HCT116 (cell line): ENCODE measurements around the gene PDE2A. TPM values are rescaled to one million over a fixed set of nuclear protein-coding genes. Genes with fewer than 3 reads are reported as not detected.

ENCODE experiments used
- ATAC-seq: fragments of 200-7000 bp; cut with Tn5 transposase; 2 replicates; pipeline ENCODE4 v1.9.1; 2020; ENCODE audit warnings: mild to moderate bottlenecking, moderate library complexity
- BruUV-seq: library from RNA; stranded (reverse); fragments of 400-500 nt; replicated peaks from 2 replicates; lab custom pipeline; 2021; lab: Mats Ljungman, UMichigan
- CTCF ChIA-PET: fragments of 300-600 bp; sonication (Branson Sonifier 250); formaldehyde crosslinking; loops from one replicate; lab custom pipeline; 2021; ENCODE audit warnings: antibody characterized with exemption; lab: Charles Lee
- POLR2A ChIA-PET: fragments of 300-600, 350-600 bp; sonication (Branson Sonifier 250); formaldehyde crosslinking; loops from one replicate; lab custom pipeline; 2021; ENCODE audit warnings: antibody characterized with exemption; lab: Charles Lee
- RAD21 ChIA-PET, 2 experiments: fragments of 300-600 bp; sonication (Branson Sonifier 250); formaldehyde crosslinking; loops; one replicate each; lab custom pipeline; 2023; ENCODE audit warnings: low total read pairs in 2 of 2; ENCODE audit not compliant: uncharacterized antibody in 2 of 2, unreplicated experiment in 2 of 2, low non-redundant PET in 1 of 2; lab: Charles Lee
- DNase-seq: peaks from one replicate; pipeline ENCODE4 v3.0.0-alpha.2; 2010; ENCODE audit warnings: low read depth, low spot score
- H2AFZ ChIP-seq: fragments of 200-600 bp; shearing (Covaris generic), sonication (generic); 2 replicates; pipeline ENCODE4 v1.6.1; 2017; ENCODE audit warnings: low read depth, mixed run types, mixed read lengths, antibody characterized with exemption, low read length; ENCODE audit not compliant: poor library complexity, severe bottlenecking
- H3K27ac ChIP-seq: 2 replicates; pipeline ENCODE4 v1.5.1; 2012; ENCODE audit warnings: low read depth, low read length
- H3K27me3 ChIP-seq: fragments of 200-600 bp; sonication (generic); 2 replicates; pipeline ENCODE4 v1.6.1; 2016; ENCODE audit warnings: mixed run types, low read length, mixed read lengths; ENCODE audit not compliant: insufficient read depth
- H3K36me3 ChIP-seq, 2 experiments: fragments of 200-500 bp in 1 of 2; fragments of 200-600 bp in 1 of 2; sonication (Bioruptor generic) in 1 of 2; sonication (generic) in 1 of 2; 2 replicates each; pipeline versions ENCODE4 v1.5.1 to v1.6.1; 2014 to 2016; ENCODE audit warnings: low read length in 2 of 2, inconsistent platforms in 1 of 2, mixed read lengths in 1 of 2, mixed run types in 1 of 2; ENCODE audit not compliant: insufficient read depth in 2 of 2, control insufficient read depth in 1 of 2
- H3K4me1 ChIP-seq, 2 experiments: fragments of 200-600 bp in 1 of 2; sonication (generic) in 1 of 2; 2 replicates each; pipeline versions ENCODE4 v1.5.1 to v1.6.1; 2012 to 2017; ENCODE audit warnings: low read length in 2 of 2, inconsistent platforms in 1 of 2, mild to moderate bottlenecking in 1 of 2, mixed read lengths in 1 of 2, mixed run types in 1 of 2, moderate library complexity in 1 of 2; ENCODE audit not compliant: insufficient read depth in 2 of 2, control insufficient read depth in 1 of 2
- H3K4me2 ChIP-seq: fragments of 200-600 bp; sonication (generic); 2 replicates; pipeline ENCODE4 v1.6.1; 2017; ENCODE audit warnings: mixed run types, low read length, mixed read lengths
- H3K4me3 ChIP-seq, 2 experiments: fragments of 200-600 bp in 1 of 2; sonication (generic) in 1 of 2; replicated peaks in 1 of 2; 2 replicates each; pipeline ENCODE4 v1.5.1; 2011 to 2016; ENCODE audit warnings: low read length in 2 of 2, control low read depth in 1 of 2, low read depth in 1 of 2, mild to moderate bottlenecking in 1 of 2, mixed read lengths in 1 of 2, mixed run types in 1 of 2
- H3K79me2 ChIP-seq: fragments of 200-600 bp; sonication (generic); 2 replicates; pipeline ENCODE4 v1.6.1; 2017; ENCODE audit warnings: mild to moderate bottlenecking, mixed run types, low read length, moderate library complexity, mixed read lengths; ENCODE audit not compliant: insufficient read depth
- H3K9ac ChIP-seq: fragments of 200-600 bp; sonication (generic); 2 replicates; pipeline ENCODE4 v1.6.1; 2016; ENCODE audit warnings: low read length, mixed read lengths
- H3K9me2 ChIP-seq: fragments of 200-600 bp; sonication (generic), shearing (Covaris generic); 2 replicates; pipeline ENCODE4 v1.6.1; 2017; ENCODE audit warnings: mixed run types, mild to moderate bottlenecking, moderate library complexity; ENCODE audit not compliant: insufficient read depth
- H3K9me3 ChIP-seq, 2 experiments: fragments of 200-500 bp in 1 of 2; fragments of 200-600 bp in 1 of 2; sonication (Bioruptor generic) in 1 of 2; sonication (generic) in 1 of 2; 2 replicates each; pipeline ENCODE4 v1.6.1; 2014 to 2017; ENCODE audit warnings: low read length in 2 of 2, mixed read lengths in 2 of 2, inconsistent platforms in 1 of 2, low read depth in 1 of 2, mild to moderate bottlenecking in 1 of 2, mixed run types in 1 of 2, moderate library complexity in 1 of 2; ENCODE audit not compliant: control insufficient read depth in 1 of 2, insufficient read depth in 1 of 2
- H4K20me1 ChIP-seq: fragments of 200-600 bp; sonication (generic), shearing (Covaris generic); 2 replicates; pipeline ENCODE4 v1.6.1; 2017; ENCODE audit warnings: mixed run types, mild to moderate bottlenecking, moderate library complexity; ENCODE audit not compliant: insufficient read depth
- CBX3 ChIP-seq: IDR thresholded peaks from 2 replicates; pipeline ENCODE4 v1.6.1; 2012; ENCODE audit warnings: low read depth
- CEBPB ChIP-seq: IDR thresholded peaks from 2 replicates; pipeline ENCODE4 v1.6.1; 2012; ENCODE audit warnings: low read depth
- EGR1 ChIP-seq: IDR thresholded peaks from 2 replicates; pipeline ENCODE4 v1.6.1; 2012; ENCODE audit warnings: low read depth
- ELF1 ChIP-seq: IDR thresholded peaks from 2 replicates; pipeline ENCODE4 v1.6.1; 2012; ENCODE audit warnings: low read depth, borderline replicate concordance
- JUND ChIP-seq: IDR thresholded peaks from 2 replicates; pipeline ENCODE4 v1.6.1; 2012
- MAX ChIP-seq: IDR thresholded peaks from 2 replicates; pipeline ENCODE4 v1.6.1; 2012
- RAD21 ChIP-seq: IDR thresholded peaks from 2 replicates; pipeline ENCODE4 v1.6.1; 2012; ENCODE audit warnings: low read depth, mild to moderate bottlenecking
- REST ChIP-seq: IDR thresholded peaks from 2 replicates; pipeline ENCODE4 v1.6.1; 2012; ENCODE audit warnings: low read depth
- SIN3A ChIP-seq: IDR thresholded peaks from 2 replicates; pipeline ENCODE4 v1.6.1; 2012; ENCODE audit warnings: low read depth
- SP1 ChIP-seq: IDR thresholded peaks from 2 replicates; pipeline ENCODE4 v1.6.1; 2012; ENCODE audit warnings: low read depth
- SRF ChIP-seq: IDR thresholded peaks from 2 replicates; pipeline ENCODE4 v1.6.1; 2012; ENCODE audit warnings: low read depth
- TCF7L2 ChIP-seq: IDR thresholded peaks from 2 replicates; pipeline ENCODE4 v1.7.0; 2011; ENCODE audit warnings: borderline replicate concordance, inconsistent platforms; ENCODE audit not compliant: insufficient read depth, insufficient read length; ENCODE audit errors: extremely low read depth
- ZBTB33 ChIP-seq: IDR thresholded peaks from 2 replicates; pipeline ENCODE4 v1.6.1; 2011; ENCODE audit warnings: mild to moderate bottlenecking, low read length, moderate library complexity; ENCODE audit not compliant: insufficient replicate concordance; ENCODE audit errors: extremely low read depth
- ZFX ChIP-seq: fragments of 450-650 bp; IDR thresholded peaks from 2 replicates; pipeline ENCODE4 v1.6.1; 2017
- intact Hi-C: fragments of 100-400 bp; cut with micrococcal nuclease; formaldehyde crosslinking; loops from 2 replicates; pipeline ENCODE4 v1.10.0; 2022
- total RNA-seq: library from RNA; stranded (reverse); gene quantifications from one replicate; pipeline ENCODE4 v1.2.1, GENCODE V29; 2021; ENCODE audit not compliant: unreplicated experiment
- TF ChIP-seq, protein P1 (sequence below), 3 experiments: fragments of 200-600 bp in 1 of 3; sonication (generic) in 1 of 3; IDR thresholded peaks in 2 of 3; conservative IDR thresholded peaks in 1 of 3; 2 replicates each; pipeline ENCODE4 v1.5.1; 2012 to 2017; ENCODE audit warnings: low read depth in 2 of 3, low read length in 2 of 3, antibody characterized with exemption in 1 of 3, borderline replicate concordance in 1 of 3, control low read depth in 1 of 3, mild to moderate bottlenecking in 1 of 3, mixed read lengths in 1 of 3, mixed run types in 1 of 3, moderate library complexity in 1 of 3; ENCODE audit not compliant: insufficient read depth in 1 of 3

PDE2A gene
- total RNA-seq, 1 experiment from 2014 or later, result 7.6 TPM

GRCh38 chr11:72704783-72705265 is 30.6 kb upstream of the PDE2A start:
- TF ChIP-seq REST, result no peak
- TF ChIP-seq TCF7L2, result no peak
- no peak for TF ChIP-seq EGR1
- TF ChIP-seq CEBPB, result no peak
- TF ChIP-seq ZBTB33, result no peak
- TF ChIP-seq RAD21, result no peak
- no peak for TF ChIP-seq CBX3
- no peak for TF ChIP-seq SIN3A
- no peak for TF ChIP-seq ZFX
- TF ChIP-seq SRF, result no peak
- TF ChIP-seq, protein P1, sequence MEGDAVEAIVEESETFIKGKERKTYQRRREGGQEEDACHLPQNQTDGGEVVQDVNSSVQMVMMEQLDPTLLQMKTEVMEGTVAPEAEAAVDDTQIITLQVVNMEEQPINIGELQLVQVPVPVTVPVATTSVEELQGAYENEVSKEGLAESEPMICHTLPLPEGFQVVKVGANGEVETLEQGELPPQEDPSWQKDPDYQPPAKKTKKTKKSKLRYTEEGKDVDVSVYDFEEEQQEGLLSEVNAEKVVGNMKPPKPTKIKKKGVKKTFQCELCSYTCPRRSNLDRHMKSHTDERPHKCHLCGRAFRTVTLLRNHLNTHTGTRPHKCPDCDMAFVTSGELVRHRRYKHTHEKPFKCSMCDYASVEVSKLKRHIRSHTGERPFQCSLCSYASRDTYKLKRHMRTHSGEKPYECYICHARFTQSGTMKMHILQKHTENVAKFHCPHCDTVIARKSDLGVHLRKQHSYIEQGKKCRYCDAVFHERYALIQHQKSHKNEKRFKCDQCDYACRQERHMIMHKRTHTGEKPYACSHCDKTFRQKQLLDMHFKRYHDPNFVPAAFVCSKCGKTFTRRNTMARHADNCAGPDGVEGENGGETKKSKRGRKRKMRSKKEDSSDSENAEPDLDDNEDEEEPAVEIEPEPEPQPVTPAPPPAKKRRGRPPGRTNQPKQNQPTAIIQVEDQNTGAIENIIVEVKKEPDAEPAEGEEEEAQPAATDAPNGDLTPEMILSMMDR (IDR thresholded peaks at IDR 0.05 in 2 of 3, conservative IDR thresholded peaks at IDR 0.05 in 1 of 3; ENCODE audit: borderline replicate concordance in 1 of 3, insufficient read depth in 1 of 3, low read depth in 2 of 3, low read length in 2 of 3), result no peak
- no peak for TF ChIP-seq SP1
- no peak for TF ChIP-seq MAX
- TF ChIP-seq ELF1, result no peak
- TF ChIP-seq JUND, result no peak
- POLR2A ChIA-PET, result no interaction called here
- RAD21 ChIA-PET, result no interaction called here
- H3K4me1 ChIP-seq, result peaks cover 3 to 17% of the 10 kb centered on the region in 2 experiments; a peak in 3 of 4 replicates
- H3K36me3 ChIP-seq, result peaks cover 0 to 7% of the 10 kb centered on the region in 2 experiments; a peak in 2 of 4 replicates
- no peaks in the 10 kb centered on the region for H3K9me2 ChIP-seq
- CTCF ChIA-PET, result no interaction called here
- intact Hi-C loops, result no loop called here
- H3K9ac ChIP-seq, result no peak overlapping the region
- H4K20me1 ChIP-seq, result no peaks in the 10 kb centered on the region
- no peak overlapping the region for H3K4me3 ChIP-seq
- H3K27ac ChIP-seq, result no peak overlapping the region
- DNase-seq (no peak), ATAC-seq (no peak)
- no peak overlapping the region for H3K4me2 ChIP-seq
- no TSS peak for BruUV-seq
- H3K79me2 ChIP-seq, result no peaks in the 10 kb centered on the region
- no peak overlapping the region for H2AFZ ChIP-seq
- H3K27me3 ChIP-seq, result no peaks in the 10 kb centered on the region
- H3K9me3 ChIP-seq, result no peaks in the 10 kb centered on the region
